PFSK-1 (cell line): ENCODE data around the gene ROBO1.

Experiments
- FOXP2 ChIP-seq: optimal IDR thresholded peaks from 2 replicates; pipeline ENCODE3; 2011; ENCODE audit warnings: borderline replicate concordance, control low read depth, inconsistent platforms; ENCODE audit not compliant: insufficient read depth; ENCODE audit errors: extremely low read length, extremely low read depth
- POLR2AphosphoS5 ChIP-seq: IDR thresholded peaks from 2 replicates; pipeline ENCODE4 v1.6.1; 2012; ENCODE audit warnings: low read depth, mild to moderate bottlenecking, control low read depth, low read length, moderate library complexity
- REST ChIP-seq, 2 experiments: IDR thresholded peaks; 2 replicates each; pipeline versions ENCODE4 v1.6.1 to v1.8.0; 2011 to 2012; ENCODE audit warnings: low read depth in 2 of 2, low read length in 2 of 2, control low read depth in 1 of 2, inconsistent platforms in 1 of 2, mild to moderate bottlenecking in 1 of 2, moderate library complexity in 1 of 2; ENCODE audit not compliant: insufficient read depth in 1 of 2
- SIN3A ChIP-seq: IDR thresholded peaks from 2 replicates; pipeline ENCODE4 v1.6.1; 2012; ENCODE audit warnings: mild to moderate bottlenecking, low read length, moderate library complexity, borderline replicate concordance; ENCODE audit not compliant: insufficient read depth
- TAF1 ChIP-seq: IDR thresholded peaks from 2 replicates; pipeline ENCODE4 v1.6.1; 2012; ENCODE audit warnings: low read length, control low read depth, borderline replicate concordance; ENCODE audit not compliant: insufficient read depth

The ROBO1 gene

GRCh38 chr3:79032686-79033318 lies 735.0 kb downstream of the ROBO1 start:
- no peak for TF ChIP-seq SIN3A
- TF ChIP-seq REST (IDR thresholded peaks at IDR 0.05; ENCODE audit: insufficient read depth in 1 of 2, low read depth in 2 of 2, low read length in 2 of 2): no peak
- TF ChIP-seq POLR2AphosphoS5: no peak
- TF ChIP-seq FOXP2: no peak
- no peak for TF ChIP-seq TAF1

- TF ChIP-seq SIN3A (no peak), FOXP2 (no peak), TAF1 (no peak), REST (IDR thresholded peaks at IDR 0.05; ENCODE audit: insufficient read depth in 1 of 2, low read depth in 2 of 2, low read length in 2 of 2) (no peak), POLR2AphosphoS5 (no peak)
Observed at GRCh38 chr3:79030157-79030556, 737.6 kb downstream of the ROBO1 start.

GRCh38 chr3:79028916-79029315 lies 738.9 kb downstream of the ROBO1 start:
- TF ChIP-seq POLR2AphosphoS5: no peak
- no peak for TF ChIP-seq TAF1
- no peak for TF ChIP-seq FOXP2

GRCh38 chr3:79027593-79027992 lies 740.2 kb downstream of the ROBO1 start:
- TF ChIP-seq SIN3A: no peak
- TF ChIP-seq POLR2AphosphoS5: no peak
- no peak for TF ChIP-seq REST (IDR thresholded peaks at IDR 0.05; ENCODE audit: insufficient read depth in 1 of 2, low read depth in 2 of 2, low read length in 2 of 2)
- no peak for TF ChIP-seq FOXP2

- no peak for TF ChIP-seq POLR2AphosphoS5
- TF ChIP-seq FOXP2: no peak
- TF ChIP-seq SIN3A: no peak
- TF ChIP-seq TAF1: no peak
Observed at GRCh38 chr3:79019924-79020173, 747.9 kb downstream of the ROBO1 start.

- peak; percentile 8 for TF ChIP-seq FOXP2
- peak; percentile 95 for TF ChIP-seq POLR2AphosphoS5
- TF ChIP-seq TAF1: peak; percentile 99
- 0 out of 2 replicates have a peak, but pooled peaks have one; percentile 72 for TF ChIP-seq SIN3A
- peak in 1 of 2 experiments; percentile 54; a peak in 1 of 4 replicates for TF ChIP-seq REST (IDR thresholded peaks at IDR 0.05; ENCODE audit: insufficient read depth in 1 of 2, low read depth in 2 of 2, low read length in 2 of 2)
Observed at GRCh38 chr3:79019137-79019923, 748.5 kb downstream of the ROBO1 start.
